GM18520 (cell line): Measurements from ENCODE around the gene SPRR4.
A peak's percentile ranks its signal among the peaks of the same experiment; 100 is the strongest.

Experiments used
- ATAC-seq: cut with Tn5 transposase; IDR thresholded peaks from one replicate; pipeline ENCODE4 v1.9.1; 2021; ENCODE audit not compliant: unreplicated experiment

Gene SPRR4

GRCh38 chr1:152965853-152966252 lies 4.6 kb upstream of the SPRR4 start:
- ATAC-seq: no peak

GRCh38 chr1:152967201-152967600 lies 3.2 kb upstream of the SPRR4 start:
- no peak for ATAC-seq

- peak; percentile 85 for ATAC-seq
Measured at GRCh38 chr1:152968248-152968647, 2.2 kb upstream of the SPRR4 start.

- no peak for ATAC-seq
Measured at GRCh38 chr1:152969036-152969435, 1.4 kb upstream of the SPRR4 start.

- no peak for ATAC-seq
Measured at GRCh38 chr1:152972196-152972886, 1.9 kb downstream of the SPRR4 start.

GRCh38 chr1:152976688-152977087 lies 6.2 kb downstream of the SPRR4 start:
- no peak for ATAC-seq

- ATAC-seq: no peak
Measured at GRCh38 chr1:152977614-152978013, 7.2 kb downstream of the SPRR4 start.

- ATAC-seq: no peak
Measured at GRCh38 chr1:152980676-152981075, 10.2 kb downstream of the SPRR4 start.

- no peak for ATAC-seq
Measured at GRCh38 chr1:152981146-152981871, 10.9 kb downstream of the SPRR4 start.

- ATAC-seq: no peak
Measured at GRCh38 chr1:152982076-152982475, 11.6 kb downstream of the SPRR4 start.

GRCh38 chr1:152983234-152983633 lies 12.8 kb downstream of the SPRR4 start:
- no peak for ATAC-seq

GRCh38 chr1:152983743-152984142 lies 13.3 kb downstream of the SPRR4 start, which contains the start of gene SPRR1A:
Gene SPRR1A, plus strand, starts transcription at chr1:152984081. Its CDS starts 1,150 bp downstream, at chr1:152985231.
- no peak for ATAC-seq

- ATAC-seq: no peak
Measured at GRCh38 chr1:152986578-152986977, 16.1 kb downstream of the SPRR4 start.

GRCh38 chr1:152993186-152993585 lies 22.7 kb downstream of the SPRR4 start:
- no peak for ATAC-seq

GRCh38 chr1:152995842-152996241 lies 25.4 kb downstream of the SPRR4 start:
- ATAC-seq: no peak

- no peak for ATAC-seq
Measured at GRCh38 chr1:152996633-152997400, 26.4 kb downstream of the SPRR4 start.

- ATAC-seq: no peak
Measured at GRCh38 chr1:152997901-152998300, 27.5 kb downstream of the SPRR4 start.

- no peak for ATAC-seq
Measured at GRCh38 chr1:152998476-152998875, 28.0 kb downstream of the SPRR4 start.

GRCh38 chr1:152999818-153000217 lies 29.4 kb downstream of the SPRR4 start:
- no peak for ATAC-seq

- no peak for ATAC-seq
Measured at GRCh38 chr1:153000294-153000693, 29.8 kb downstream of the SPRR4 start.

GRCh38 chr1:153001382-153001781 lies 30.9 kb downstream of the SPRR4 start, which contains the start of gene SPRR3:
Gene SPRR3, plus strand, starts transcription at chr1:153001749. Its CDS starts 1,272 bp downstream, at chr1:153003021.
- ATAC-seq: no peak
